ENCODE results near the gene PRAF2.

Gene PRAF2

GRCh38 chrX:49117581-49117980 lies 43.8 kb upstream of the PRAF2 start:
- DNase-seq, result no peak
- H3K9me2 ChIP-seq (replicated peaks; ENCODE audit: insufficient read depth, low read length), result no peaks in the 10 kb centered on the region
- no peaks in the 10 kb centered on the region for H3K36me3 ChIP-seq (replicated peaks; ENCODE audit: insufficient read depth, low read length)
- H3F3A ChIP-seq (ENCODE audit: insufficient read depth, low read length), result no peaks in the 10 kb centered on the region
- no peaks in the 10 kb centered on the region for H3K27me3 ChIP-seq (replicated peaks; ENCODE audit: insufficient read depth, low read length)
- no peak overlapping the region for H3K4me3 ChIP-seq (ENCODE audit: low read length)
- no peak overlapping the region for H3K4me2 ChIP-seq (ENCODE audit: low read depth, low read length)
- no peaks in the 10 kb centered on the region for H4K20me1 ChIP-seq (ENCODE audit: insufficient read depth, low read length)
- peaks cover 12% of the 10 kb centered on the region for H3K79me2 ChIP-seq (ENCODE audit: low read length)
- H3K9me3 ChIP-seq (replicated peaks; ENCODE audit: insufficient read depth, low read length), result no peaks in the 10 kb centered on the region
- H3K27ac ChIP-seq (ENCODE audit: low read length), result no peak overlapping the region
- no peak overlapping the region for H3K9ac ChIP-seq (ENCODE audit: low read length)
- H3K4me1 ChIP-seq (ENCODE audit: low read length), result no peaks in the 10 kb centered on the region
- TF ChIP-seq EZH2phosphoT487 (IDR thresholded peaks at IDR 0.05; ENCODE audit: low read length), result no peak
- no peak for TF ChIP-seq EZH2 (optimal IDR thresholded peaks at IDR 0.05; ENCODE audit: low read depth, low read length)
- TF ChIP-seq CTCF (IDR thresholded peaks at IDR 0.05; ENCODE audit: low read length), result no peak
- H2AFZ ChIP-seq (ENCODE audit: low read length), result no peak overlapping the region

- no peak for DNase-seq
- Histone ChIP-seq H3K9me3 (replicated peaks; ENCODE audit: insufficient read depth, low read length) (no peaks in the 10 kb centered on the region), H3K9ac (ENCODE audit: low read length) (no peak overlapping the region), H3K27ac (ENCODE audit: low read length) (no peak overlapping the region), H3K79me2 (ENCODE audit: low read length) (peaks cover 3% of the 10 kb centered on the region; the same call in 1 of the 2 replicates), H3K4me2 (ENCODE audit: low read depth, low read length) (no peak overlapping the region), H3K27me3 (replicated peaks; ENCODE audit: insufficient read depth, low read length) (no peaks in the 10 kb centered on the region), H3K36me3 (replicated peaks; ENCODE audit: insufficient read depth, low read length) (no peaks in the 10 kb centered on the region), H4K20me1 (ENCODE audit: insufficient read depth, low read length) (no peaks in the 10 kb centered on the region), H3K4me1 (ENCODE audit: low read length) (no peaks in the 10 kb centered on the region), H3K9me2 (replicated peaks; ENCODE audit: insufficient read depth, low read length) (no peaks in the 10 kb centered on the region), H2AFZ (ENCODE audit: low read length) (no peak overlapping the region), H3K4me3 (ENCODE audit: low read length) (no peak overlapping the region), H3F3A (ENCODE audit: insufficient read depth, low read length) (no peaks in the 10 kb centered on the region)
- TF ChIP-seq CTCF (IDR thresholded peaks at IDR 0.05; ENCODE audit: low read length) (no peak), EZH2 (optimal IDR thresholded peaks at IDR 0.05; ENCODE audit: low read depth, low read length) (no peak), EZH2phosphoT487 (IDR thresholded peaks at IDR 0.05; ENCODE audit: low read length) (no peak)
These were observed 42.9 kb upstream of the PRAF2 start for GRCh38 chrX:49116716-49117115.

GRCh38 chrX:49116076-49116475 lies 42.3 kb upstream of the PRAF2 start:
- no peak for TF ChIP-seq EZH2 (optimal IDR thresholded peaks at IDR 0.05; ENCODE audit: low read depth, low read length)
- TF ChIP-seq EZH2phosphoT487 (IDR thresholded peaks at IDR 0.05; ENCODE audit: low read length), result no peak
- no peak for TF ChIP-seq CTCF (IDR thresholded peaks at IDR 0.05; ENCODE audit: low read length)
- DNase-seq, result no peak
- H3K27me3 ChIP-seq (replicated peaks; ENCODE audit: insufficient read depth, low read length), result no peaks in the 10 kb centered on the region
- H3F3A ChIP-seq (ENCODE audit: insufficient read depth, low read length), result no peaks in the 10 kb centered on the region
- no peak overlapping the region for H2AFZ ChIP-seq (ENCODE audit: low read length)
- no peaks in the 10 kb centered on the region for H3K4me1 ChIP-seq (ENCODE audit: low read length)
- H3K9me3 ChIP-seq (replicated peaks; ENCODE audit: insufficient read depth, low read length), result no peaks in the 10 kb centered on the region
- no peak overlapping the region for H3K27ac ChIP-seq (ENCODE audit: low read length)
- H3K4me3 ChIP-seq (ENCODE audit: low read length), result no peak overlapping the region
- H3K36me3 ChIP-seq (replicated peaks; ENCODE audit: insufficient read depth, low read length), result no peaks in the 10 kb centered on the region
- no peaks in the 10 kb centered on the region for H3K79me2 ChIP-seq (ENCODE audit: low read length)
- H3K9me2 ChIP-seq (replicated peaks; ENCODE audit: insufficient read depth, low read length), result no peaks in the 10 kb centered on the region
- H3K4me2 ChIP-seq (ENCODE audit: low read depth, low read length), result no peak overlapping the region
- no peak overlapping the region for H3K9ac ChIP-seq (ENCODE audit: low read length)
- no peaks in the 10 kb centered on the region for H4K20me1 ChIP-seq (ENCODE audit: insufficient read depth, low read length)
